Myocyte (in vitro differentiated cells): Measurements from ENCODE around the gene NTHL1. TPM values are rescaled to one million over a fixed set of nuclear protein-coding genes. Genes with fewer than 3 reads are reported as not detected.

Source experiments
- DNase-seq: peaks from one replicate; pipeline ENCODE4 v3.0.0-alpha.2; 2012; ENCODE audit warnings: low read depth
- total RNA-seq: library from RNA; depleted of rRNA; stranded (reverse); fragments of >200 nt; gene quantifications from 2 replicates; pipeline ENCODE4 v1.2.3, GENCODE V29; 2014

Gene NTHL1
- total RNA-seq, 1 donor from 2014 or later = 17.3 TPM

- no peak for DNase-seq
Observed at GRCh38 chr16:2084895-2085625, 37.4 kb upstream of the NTHL1 start.

GRCh38 chr16:2083876-2084780 lies 36.5 kb upstream of the NTHL1 start:
- no peak for DNase-seq

- DNase-seq = no peak
Observed at GRCh38 chr16:2083409-2083808, 35.8 kb upstream of the NTHL1 start.

GRCh38 chr16:2082983-2083364 lies 35.3 kb upstream of the NTHL1 start:
- no peak for DNase-seq

GRCh38 chr16:2082171-2082982 lies 34.7 kb upstream of the NTHL1 start:
- DNase-seq = no peak

DNA sequence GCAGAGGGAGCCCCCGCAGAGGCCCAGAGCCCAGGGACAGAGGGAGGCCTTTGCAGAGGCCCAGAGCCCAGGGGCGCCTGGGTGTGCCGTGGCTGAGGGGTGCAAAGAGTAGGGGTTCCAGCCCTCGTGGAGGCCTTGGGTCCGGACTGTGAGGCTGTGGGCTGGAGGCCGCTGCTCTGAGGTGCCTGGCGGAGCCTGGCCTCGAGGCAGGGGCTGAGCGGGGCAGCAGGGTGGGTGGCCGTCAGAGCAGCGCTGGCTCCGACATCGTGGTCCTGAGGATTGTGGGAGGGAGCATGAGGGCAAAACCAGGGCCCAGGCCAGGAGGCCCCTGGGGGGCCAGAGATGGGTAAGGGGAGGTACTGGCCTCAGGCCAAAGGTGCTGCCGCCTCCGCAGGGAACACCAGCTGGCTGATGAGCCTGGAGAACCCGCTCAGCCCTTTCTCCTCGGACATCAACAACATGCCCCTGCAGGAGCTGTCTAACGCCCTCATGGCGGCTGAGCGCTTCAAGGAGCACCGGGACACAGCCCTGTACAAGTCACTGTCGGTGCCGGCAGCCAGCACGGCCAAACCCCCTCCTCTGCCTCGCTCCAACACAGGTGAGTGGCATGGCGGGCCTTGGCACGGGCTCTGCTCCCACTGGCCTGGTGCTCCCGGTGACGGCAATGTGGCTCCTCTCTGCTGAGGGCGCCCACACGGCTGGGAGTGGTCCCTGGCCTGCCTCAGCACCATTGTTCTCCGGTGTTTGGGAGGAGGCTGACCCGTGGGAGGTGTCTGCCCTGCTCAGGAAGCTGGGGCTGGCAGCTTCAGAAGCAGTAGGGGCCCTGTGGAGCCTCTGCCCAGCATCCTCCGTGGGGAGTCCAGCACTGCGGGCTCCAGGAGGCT lies 33.8 kb upstream of the NTHL1 start:
- DNase-seq = no peak

- DNase-seq = no peak
Observed at GRCh38 chr16:2079991-2080390, 32.4 kb upstream of the NTHL1 start.

- no peak for DNase-seq
Observed at GRCh38 chr16:2079311-2079800, 31.7 kb upstream of the NTHL1 start.

- DNase-seq = no peak
Observed at GRCh38 chr16:2078691-2079090, 31.1 kb upstream of the NTHL1 start.

DNA sequence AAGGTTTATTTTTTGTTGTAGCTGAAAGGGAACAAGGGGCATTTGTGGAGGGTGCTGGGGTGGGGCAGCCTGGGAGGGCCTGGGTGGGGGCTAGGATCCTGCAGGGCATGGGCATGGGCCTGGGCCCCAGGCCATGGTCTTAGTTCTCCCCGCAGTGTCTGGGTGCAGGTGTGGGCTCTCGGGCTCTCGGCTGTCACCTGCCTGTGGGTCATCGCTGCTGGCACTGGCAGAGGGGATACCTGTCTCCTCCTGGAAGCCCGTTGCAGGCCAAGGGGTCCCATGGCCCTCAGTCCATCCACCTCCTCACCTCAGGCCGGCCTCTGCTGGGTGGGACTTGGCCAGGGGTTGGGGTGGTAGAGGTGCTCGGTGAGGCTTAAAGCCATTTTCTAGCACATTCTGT lies 30.5 kb upstream of the NTHL1 start:
- no peak for DNase-seq

DNA sequence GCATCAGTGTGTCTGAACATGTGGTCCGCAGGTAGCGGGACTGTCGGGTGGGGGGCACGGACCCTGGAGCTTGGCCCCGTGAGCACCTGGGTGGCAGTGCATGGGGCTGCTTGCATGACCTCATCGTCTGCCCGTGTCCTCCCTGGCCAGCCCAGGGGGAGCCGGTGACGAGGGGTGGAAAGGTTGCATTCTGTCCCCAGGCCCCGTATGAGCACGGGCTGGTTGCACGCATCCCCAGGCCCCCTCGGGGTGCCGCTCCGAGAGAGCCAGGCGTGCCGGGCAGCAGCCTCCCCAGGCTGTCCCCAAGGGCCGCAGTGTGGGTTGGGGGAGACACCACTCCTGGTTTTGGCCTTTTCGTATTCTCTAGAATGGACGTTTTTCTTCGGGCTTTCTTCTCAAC lies 30.1 kb upstream of the NTHL1 start:
- no peak for DNase-seq

DNA sequence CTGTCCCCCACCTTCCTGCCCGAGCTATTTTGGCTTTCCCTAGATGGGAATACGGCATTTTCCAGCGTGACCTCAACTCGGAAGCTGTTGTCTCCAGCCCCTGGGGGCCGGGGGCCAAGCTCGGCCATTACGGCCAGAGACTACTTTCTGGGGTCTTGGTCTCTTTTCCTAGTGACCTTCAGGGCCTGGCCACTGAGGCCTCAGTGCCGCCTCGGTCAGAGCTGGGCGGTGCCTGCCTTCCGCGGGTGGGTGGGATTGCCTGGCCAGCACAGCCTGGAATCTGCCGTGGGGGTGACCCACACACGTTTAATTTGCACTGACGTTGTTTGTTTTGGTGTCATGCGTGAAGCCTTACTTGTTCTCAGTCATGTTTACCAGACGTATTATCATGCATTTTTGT lies 29.4 kb upstream of the NTHL1 start:
- no peak for DNase-seq

DNA sequence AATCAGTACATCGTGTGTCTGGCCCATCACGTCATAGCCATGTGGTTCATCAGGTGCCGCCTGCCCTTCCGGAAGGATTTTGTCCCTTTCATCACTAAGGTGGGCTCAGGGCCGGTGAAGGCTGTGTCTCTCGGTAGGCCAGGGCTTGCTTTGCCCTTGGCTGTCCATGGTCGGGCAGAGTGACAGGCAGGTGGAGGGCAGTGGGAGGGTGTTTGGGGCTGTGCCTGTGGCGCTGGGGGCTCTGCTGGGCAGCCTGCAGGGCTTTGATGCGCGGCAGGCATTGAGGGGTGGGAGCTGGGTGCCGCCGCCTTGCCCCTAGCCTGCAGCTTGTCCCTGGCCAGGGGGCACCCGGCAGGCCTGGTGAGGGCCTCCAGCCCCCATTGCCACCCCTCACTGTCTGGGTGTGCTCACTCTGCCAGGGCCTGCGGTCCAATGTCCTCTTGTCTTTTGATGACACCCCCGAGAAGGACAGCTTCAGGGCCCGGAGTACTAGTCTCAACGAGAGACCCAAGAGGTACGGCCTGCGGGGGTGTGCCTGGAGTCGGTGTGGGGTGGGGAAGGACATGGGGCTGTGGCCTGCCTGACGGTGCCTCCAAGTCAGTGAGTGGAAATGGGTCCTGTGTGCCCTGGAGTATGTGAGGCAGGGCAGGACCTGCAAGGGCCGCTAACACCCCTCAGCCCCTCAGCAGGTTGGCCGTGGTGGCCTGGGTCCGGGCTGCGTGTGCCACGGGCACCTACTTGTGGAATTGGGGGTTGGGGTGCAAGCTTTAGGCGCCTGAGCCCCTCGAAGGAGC lies 28.6 kb upstream of the NTHL1 start:
- DNase-seq = no peak

- DNase-seq = no peak
Observed at GRCh38 chr16:2075631-2076030, 28.0 kb upstream of the NTHL1 start.

- no peak for DNase-seq
Observed at GRCh38 chr16:2074071-2074470, 26.4 kb upstream of the NTHL1 start.

DNA sequence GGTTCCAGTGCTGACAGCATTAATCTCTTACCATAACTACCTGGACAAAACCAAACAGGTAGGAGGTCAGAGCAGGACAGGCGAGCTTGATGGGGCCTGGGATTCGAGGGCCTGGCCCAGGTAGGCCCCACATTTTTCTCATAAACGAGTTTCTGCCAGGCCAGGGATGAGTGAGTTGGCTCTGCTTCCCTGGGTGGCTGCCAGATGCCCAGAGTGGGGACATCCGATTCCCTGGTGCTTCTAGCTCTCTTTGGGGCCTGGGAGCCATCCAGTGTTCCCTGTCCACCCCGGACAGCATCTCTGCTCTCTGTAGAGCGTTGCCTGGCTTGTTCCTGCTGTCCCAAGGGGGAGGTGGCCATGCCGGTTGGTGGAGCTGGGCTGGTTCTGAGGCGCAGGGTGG lies 25.3 kb upstream of the NTHL1 start:
- no peak for DNase-seq

DNA sequence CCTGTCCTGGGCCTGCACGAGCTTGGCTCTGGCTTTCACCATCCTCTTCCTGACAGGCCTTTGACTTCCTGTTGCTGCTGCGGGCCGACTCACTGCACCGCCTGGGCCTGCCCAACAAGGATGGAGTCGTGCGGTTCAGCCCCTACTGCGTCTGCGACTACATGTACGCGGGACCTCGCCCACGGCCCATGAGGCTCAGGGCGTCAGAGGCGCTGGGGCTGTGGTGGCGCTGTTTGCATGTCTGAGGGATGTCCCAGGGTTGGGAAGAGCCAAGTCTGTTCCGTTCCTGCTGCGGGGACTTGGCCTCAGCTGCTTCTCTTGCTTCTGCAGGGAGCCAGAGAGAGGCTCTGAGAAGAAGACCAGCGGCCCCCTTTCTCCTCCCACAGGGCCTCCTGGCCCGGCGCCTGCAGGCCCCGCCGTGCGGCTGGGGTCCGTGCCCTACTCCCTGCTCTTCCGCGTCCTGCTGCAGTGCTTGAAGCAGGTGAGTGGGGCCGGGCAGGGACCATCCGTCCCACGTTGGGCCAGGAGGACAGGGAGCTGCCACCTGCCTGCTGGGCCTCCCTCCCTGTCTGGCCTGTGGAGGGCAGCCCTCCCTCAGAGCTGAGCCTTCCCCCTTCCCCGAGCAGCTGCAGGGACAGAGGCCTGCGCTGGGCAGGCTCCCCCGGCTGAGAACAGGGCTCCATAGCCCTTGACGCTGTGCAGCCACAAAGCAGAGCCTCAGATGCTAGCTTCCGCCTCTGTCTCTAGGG lies 24.0 kb upstream of the NTHL1 start:
- DNase-seq = no peak

DNA sequence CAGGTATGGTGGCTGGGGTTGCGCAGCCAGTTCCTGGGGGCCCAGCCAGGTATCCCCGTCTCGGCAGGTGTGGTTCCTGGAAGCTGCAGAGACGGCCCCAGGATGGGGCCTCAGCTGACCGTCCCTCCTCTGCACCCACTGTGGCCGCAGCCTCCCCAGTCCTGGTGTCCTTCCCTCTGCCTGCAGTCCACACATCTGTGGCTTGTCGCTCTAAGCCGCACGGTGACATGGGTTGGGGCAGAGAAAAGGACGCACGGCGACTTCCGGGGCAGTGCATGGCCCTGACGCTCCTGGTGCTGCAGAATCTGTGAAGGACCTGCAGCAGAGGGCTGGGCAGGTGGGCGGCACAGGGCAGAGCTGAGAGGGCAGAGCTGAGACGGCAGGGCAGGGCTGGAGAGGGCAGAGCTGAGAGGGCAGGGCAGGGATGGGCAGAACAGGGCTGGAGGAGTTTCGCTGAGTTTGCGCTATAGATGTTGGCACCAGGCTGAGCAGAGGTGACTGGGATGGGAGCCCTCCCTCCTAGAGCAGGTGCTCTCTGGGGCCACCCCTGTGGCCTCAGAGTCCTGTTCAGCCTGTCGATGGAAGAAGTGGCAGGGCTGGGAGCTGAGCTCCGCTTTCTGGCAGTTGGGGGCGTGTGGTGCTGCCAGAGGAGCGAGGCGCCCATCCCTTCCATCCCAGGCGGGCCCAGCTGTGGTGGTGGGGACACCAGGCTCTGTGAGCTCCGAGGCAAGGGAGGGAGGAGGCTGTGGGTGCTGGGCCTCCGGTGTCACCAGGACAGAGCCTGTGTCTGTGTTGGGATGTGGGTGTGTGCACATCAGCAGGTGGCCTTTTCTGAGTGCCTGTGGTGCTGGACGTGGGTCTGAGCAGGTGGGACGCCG lies 23.2 kb upstream of the NTHL1 start:
- DNase-seq = no peak
